GM23338 (cell line): ENCODE measurements around the gene LTA4H. TPM values are rescaled to one million over a fixed set of nuclear protein-coding genes. Genes with fewer than 3 reads are reported as not detected.

Experiments
- ATAC-seq: fragments of 200-7000 bp; cut with Tn5 transposase; 3 replicates; pipeline ENCODE4 v1.9.1; 2020
- DNase-seq: peaks from one replicate; pipeline ENCODE4 v3.0.0-alpha.2; 2015; ENCODE audit warnings: low spot score
- H2AFZ ChIP-seq: fragments of 200-600 bp; sonication (generic); 2 replicates; pipeline ENCODE4 v1.8.0; 2016; ENCODE audit warnings: antibody characterized with exemption, mild to moderate bottlenecking, moderate library complexity
- H3F3A ChIP-seq: fragments of 200-600 bp; sonication (generic); replicated peaks from 2 replicates; pipeline ENCODE4 v1.8.0; 2017; ENCODE audit warnings: antibody characterized with exemption, mixed run types, low read depth
- H3K27ac ChIP-seq: fragments of 200-600 bp; sonication (generic); 2 replicates; pipeline ENCODE4 v1.6.1; 2016; ENCODE audit warnings: low read depth
- H3K27me3 ChIP-seq: fragments of 200-600 bp; sonication (generic); 2 replicates; pipeline ENCODE4 v1.8.0; 2016; ENCODE audit warnings: mild to moderate bottlenecking, mixed run types, moderate library complexity; ENCODE audit not compliant: insufficient read depth
- H3K36me3 ChIP-seq: fragments of 200-600 bp; sonication (generic); 2 replicates; pipeline ENCODE4 v1.8.0; 2016; ENCODE audit warnings: mild to moderate bottlenecking; ENCODE audit not compliant: insufficient read depth
- H3K4me1 ChIP-seq: fragments of 200-600 bp; sonication (generic); 2 replicates; pipeline ENCODE4 v1.8.0; 2016; ENCODE audit warnings: mild to moderate bottlenecking, moderate library complexity; ENCODE audit not compliant: insufficient read depth
- H3K4me2 ChIP-seq: fragments of 200-600 bp; sonication (generic); 2 replicates; pipeline ENCODE4 v1.7.1; 2017; ENCODE audit warnings: mixed run types
- H3K4me3 ChIP-seq: fragments of 200-600 bp; sonication (generic); 2 replicates; pipeline ENCODE4 v1.6.1; 2016; ENCODE audit warnings: mixed run types
- H3K79me2 ChIP-seq: fragments of 200-600 bp; sonication (generic); replicated peaks from 2 replicates; pipeline ENCODE4 v1.8.0; 2017; ENCODE audit warnings: mild to moderate bottlenecking; ENCODE audit not compliant: insufficient read depth
- H3K9me2 ChIP-seq: fragments of 200-600 bp; sonication (generic); 2 replicates; pipeline ENCODE4 v1.8.0; 2017; ENCODE audit not compliant: insufficient read depth
- H4K20me1 ChIP-seq: fragments of 200-600 bp; sonication (generic); replicated peaks from 2 replicates; pipeline ENCODE4 v1.8.0; 2017; ENCODE audit warnings: mild to moderate bottlenecking; ENCODE audit not compliant: insufficient read depth
- H3K27ac Mint-ChIP-seq: 2 replicates; pipeline ENCODE4 v1.8.0; 2020; ENCODE audit warnings: inconsistent platforms, mild to moderate bottlenecking, moderate library complexity, mixed read lengths
- H3K27me3 Mint-ChIP-seq: 3 replicates; pipeline ENCODE4 v1.8.0; 2022; ENCODE audit warnings: low read depth, mild to moderate bottlenecking, moderate library complexity, mixed read lengths, inconsistent platforms; ENCODE audit not compliant: insufficient read depth, poor library complexity
- H3K36me3 Mint-ChIP-seq: 3 replicates; pipeline ENCODE4 v1.8.0; 2021; ENCODE audit warnings: low read depth, mild to moderate bottlenecking, inconsistent platforms, moderate library complexity, mixed read lengths
- H3K4me1 Mint-ChIP-seq: 3 replicates; pipeline ENCODE4 v1.8.0; 2020; ENCODE audit warnings: mild to moderate bottlenecking, inconsistent platforms, mixed read lengths
- H3K4me3 Mint-ChIP-seq: 3 replicates; pipeline ENCODE4 v1.8.0; 2021; ENCODE audit warnings: moderate library complexity, mild to moderate bottlenecking, inconsistent platforms, mixed read lengths
- H3K9me3 Mint-ChIP-seq: 3 replicates; pipeline ENCODE4 v1.8.0; 2020; ENCODE audit warnings: moderate library complexity, mild to moderate bottlenecking, inconsistent platforms, mixed read lengths
- CREB1 ChIP-seq: fragments of 250-450 bp; sonication (Bioruptor Pico); IDR thresholded peaks from 2 replicates; pipeline ENCODE4 v1.5.0; 2020; ENCODE audit warnings: low read depth, mild to moderate bottlenecking, moderate library complexity
- CTCF ChIP-seq, 2 experiments: fragments of 200-600 bp in 1 of 2; sonication (generic) in 1 of 2; conservative IDR thresholded peaks; 2 replicates each; pipeline versions ENCODE4 v1.5.1 to v1.6.1; 2016 to 2017; ENCODE audit warnings: antibody characterized with exemption in 2 of 2, low read depth in 2 of 2, mild to moderate bottlenecking in 2 of 2, moderate library complexity in 1 of 2
- ETS1 ChIP-seq: IDR thresholded peaks from 2 replicates; pipeline ENCODE4 v1.6.1; 2016; ENCODE audit warnings: antibody characterized with exemption
- EZH2 ChIP-seq: fragments of 200-600 bp; sonication (generic); IDR thresholded peaks from one replicate; pipeline ENCODE4 v1.8.0; 2017; ENCODE audit warnings: antibody characterized with exemption, mild to moderate bottlenecking, low read depth; ENCODE audit not compliant: unreplicated experiment
- EZH2phosphoT487 ChIP-seq: fragments of 200-600 bp; sonication (generic); IDR thresholded peaks from one replicate; pipeline ENCODE4 v1.8.1; 2018; ENCODE audit warnings: antibody characterized with exemption; ENCODE audit not compliant: unreplicated experiment
- JUNB ChIP-seq: IDR thresholded peaks from one replicate; pipeline ENCODE4 v1.6.1; 2016; ENCODE audit warnings: antibody characterized with exemption; ENCODE audit not compliant: unreplicated experiment
- NANOG ChIP-seq: IDR thresholded peaks from 2 replicates; pipeline ENCODE4 v1.6.1; 2016; ENCODE audit warnings: antibody characterized with exemption, borderline replicate concordance
- POLR2AphosphoS5 ChIP-seq: IDR thresholded peaks from 2 replicates; pipeline ENCODE4 v1.6.1; 2016; ENCODE audit warnings: antibody characterized with exemption, low read depth
- STAT1 ChIP-seq: IDR thresholded peaks from one replicate; pipeline ENCODE4 v1.6.1; 2016; ENCODE audit warnings: antibody characterized with exemption; ENCODE audit not compliant: unreplicated experiment
- ZNF114 ChIP-seq: fragments of 250-450 bp; sonication (Bioruptor Pico); IDR thresholded peaks from 2 replicates; pipeline ENCODE4 v1.5.0; 2020; ENCODE audit warnings: mild to moderate bottlenecking, moderate library complexity
- ZNF331 ChIP-seq: fragments of 250-450 bp; sonication (Bioruptor Pico); IDR thresholded peaks from 2 replicates; pipeline ENCODE4 v1.5.0; 2020; ENCODE audit warnings: low read depth, mild to moderate bottlenecking, moderate library complexity
- ZNF462 ChIP-seq: fragments of 250-450 bp; sonication (Bioruptor Pico); IDR thresholded peaks from 2 replicates; pipeline ENCODE4 v1.5.0; 2020; ENCODE audit warnings: mild to moderate bottlenecking, moderate library complexity
- polyA plus RNA-seq: library from polyadenylated mRNA; unstranded; fragments of >200 nt; fragmentation: Nextera tagmentation; extraction: Ambion mirVana; gene quantifications from 2 replicates; pipeline ENCODE4 v1.2.1, GENCODE V29; 2016
- total RNA-seq: library from RNA; depleted of rRNA; stranded (reverse); fragments of >200 nt; shearing (Covaris generic); gene quantifications from 2 replicates; pipeline ENCODE4 v1.2.3, GENCODE V29; 2014

LTA4H gene
- total and polyA plus RNA-seq, 2 experiments from 2014 or later, result 84.4 to 189 TPM

GRCh38 chr12:96084624-96085023 is 49.2 kb upstream of the LTA4H start:
- H3K27ac Mint-ChIP-seq, result no peak overlapping the region
- H3K9me3 Mint-ChIP-seq, result peaks cover 33% of the 10 kb centered on the region
- ATAC-seq (no peak), DNase-seq (no peak)
- H3K27me3 Mint-ChIP-seq, result peaks cover 11% of the 10 kb centered on the region
- no peaks in the 10 kb centered on the region for H3K4me1 ChIP-seq
- no peaks in the 10 kb centered on the region for H4K20me1 ChIP-seq
- no peak overlapping the region for H3K27ac ChIP-seq
- no peak for TF ChIP-seq ZNF114 (CRISPR knock-in tag)
- no peaks in the 10 kb centered on the region for H3K27me3 ChIP-seq
- peaks cover 20% of the 10 kb centered on the region for H3K36me3 Mint-ChIP-seq
- H3K4me1 Mint-ChIP-seq, result no peaks in the 10 kb centered on the region; the same call in 2 of the 3 replicates
- no peak overlapping the region for H3K4me3 Mint-ChIP-seq
- no peaks in the 10 kb centered on the region for H3F3A ChIP-seq
- no peak overlapping the region for H3K4me2 ChIP-seq
- no peaks in the 10 kb centered on the region for H3K36me3 ChIP-seq
- H3K9me2 ChIP-seq, result peaks cover 9% of the 10 kb centered on the region; the same call in 1 of the 2 replicates
- no peak overlapping the region for H3K4me3 ChIP-seq
- H2AFZ ChIP-seq, result no peak overlapping the region
- no peaks in the 10 kb centered on the region for H3K79me2 ChIP-seq

GRCh38 chr12:96083020-96083719 is 47.8 kb upstream of the LTA4H start:
- H3K27me3 ChIP-seq, result no peaks in the 10 kb centered on the region
- peaks cover 11% of the 10 kb centered on the region for H3K27me3 Mint-ChIP-seq
- H2AFZ ChIP-seq, result no peak overlapping the region
- H3K4me3 ChIP-seq, result no peak overlapping the region
- no peaks in the 10 kb centered on the region; the same call in 2 of the 3 replicates for H3K4me1 Mint-ChIP-seq
- H3K79me2 ChIP-seq, result no peaks in the 10 kb centered on the region
- no peaks in the 10 kb centered on the region for H3K36me3 ChIP-seq
- no peak overlapping the region for H3K4me3 Mint-ChIP-seq
- no peak overlapping the region for H3K27ac ChIP-seq
- no peak overlapping the region for H3K27ac Mint-ChIP-seq
- peaks cover 20% of the 10 kb centered on the region for H3K9me3 Mint-ChIP-seq
- ATAC-seq (no peak), DNase-seq (no peak)
- peaks cover 15% of the 10 kb centered on the region for H3K36me3 Mint-ChIP-seq
- H4K20me1 ChIP-seq, result no peaks in the 10 kb centered on the region
- peaks cover 9% of the 10 kb centered on the region; the same call in 1 of the 2 replicates for H3K9me2 ChIP-seq
- no peaks in the 10 kb centered on the region for H3F3A ChIP-seq
- no peaks in the 10 kb centered on the region for H3K4me1 ChIP-seq
- no peak overlapping the region for H3K4me2 ChIP-seq
- no peak for TF ChIP-seq EZH2phosphoT487
- no peak for TF ChIP-seq ZNF331 (CRISPR knock-in tag)
- no peak for TF ChIP-seq JUNB
- no peak for TF ChIP-seq CREB1 (CRISPR knock-in tag)
- TF ChIP-seq ETS1, result no peak
- TF ChIP-seq STAT1, result no peak
- TF ChIP-seq ZNF114 (CRISPR knock-in tag), result no peak
- no peak for TF ChIP-seq ZNF462 (CRISPR knock-in tag)
- no peak for TF ChIP-seq EZH2
- TF ChIP-seq POLR2AphosphoS5, result no peak
- TF ChIP-seq CTCF (conservative IDR thresholded peaks at IDR 0.05; ENCODE audit: low read depth in 2 of 2), result no peak
- TF ChIP-seq NANOG, result no peak
